Ammon's horn (tissue), 1 donor: ENCODE measurements around the gene FHOD3.

Experiments
- DNase-seq: peaks from one replicate; pipeline ENCODE4 v3.0.0-alpha.2; 2016; ENCODE audit warnings: low spot score

FHOD3 gene

DNA sequence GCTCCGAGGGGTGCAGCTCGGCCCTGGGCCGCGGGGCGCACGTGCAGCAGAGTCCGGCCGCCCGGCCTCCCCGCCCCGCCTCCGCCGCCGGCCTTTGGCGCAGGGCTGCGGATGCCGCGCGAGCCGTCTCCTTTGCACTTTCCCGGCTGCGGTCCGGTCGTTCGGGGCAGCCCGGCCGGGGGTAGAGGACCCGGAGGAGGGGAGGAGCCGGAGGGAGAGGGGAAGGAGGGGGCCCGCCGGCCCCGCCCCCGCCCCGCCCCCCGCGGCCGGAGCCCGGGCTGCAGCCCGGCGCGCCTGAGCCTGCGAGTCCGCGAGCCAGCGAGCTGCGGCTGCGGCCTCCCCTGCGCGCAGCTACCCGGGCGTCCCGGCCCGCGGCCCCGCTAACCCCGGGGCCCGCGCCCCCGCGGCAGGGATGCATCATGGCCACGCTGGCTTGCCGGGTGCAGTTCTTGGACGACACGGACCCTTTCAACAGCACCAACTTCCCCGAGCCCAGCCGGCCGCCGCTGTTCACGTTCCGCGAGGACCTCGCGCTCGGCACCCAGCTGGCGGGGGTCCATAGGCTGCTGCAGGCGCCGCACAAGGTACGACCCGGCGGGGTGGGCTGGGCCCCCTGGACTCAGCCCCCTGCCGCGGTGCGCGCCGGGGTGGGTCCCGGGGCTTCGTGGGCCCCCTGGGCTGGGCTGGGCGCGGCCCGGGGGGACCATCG is at the start of gene FHOD3:
FHOD3 (plus strand) TSS at position 297 of the 709 bp plus-strand sequence; CDS start at position 420, 123 bp downstream.
- peak; percentile 43 for DNase-seq

DNA sequence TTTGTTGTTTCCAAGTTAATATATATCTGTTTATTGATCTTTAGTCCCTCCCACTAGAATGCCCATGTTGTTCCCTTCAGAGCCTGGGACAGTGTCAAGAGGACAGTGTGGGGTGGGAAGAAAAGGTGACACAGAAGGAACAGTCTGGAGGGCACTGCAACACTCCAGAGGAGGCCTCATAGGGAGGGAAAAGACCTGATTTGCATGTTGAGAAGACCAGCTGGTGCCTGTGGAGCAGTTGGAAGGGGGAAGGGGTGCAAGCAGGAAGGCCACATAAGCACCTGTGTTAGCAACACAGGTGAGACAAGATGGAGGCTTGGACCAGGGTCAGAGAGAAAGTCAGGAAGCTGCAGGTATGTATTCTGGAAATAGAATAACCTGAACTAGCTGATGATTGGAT is 48.1 kb upstream of the FHOD3 start:
- no peak for DNase-seq

DNA sequence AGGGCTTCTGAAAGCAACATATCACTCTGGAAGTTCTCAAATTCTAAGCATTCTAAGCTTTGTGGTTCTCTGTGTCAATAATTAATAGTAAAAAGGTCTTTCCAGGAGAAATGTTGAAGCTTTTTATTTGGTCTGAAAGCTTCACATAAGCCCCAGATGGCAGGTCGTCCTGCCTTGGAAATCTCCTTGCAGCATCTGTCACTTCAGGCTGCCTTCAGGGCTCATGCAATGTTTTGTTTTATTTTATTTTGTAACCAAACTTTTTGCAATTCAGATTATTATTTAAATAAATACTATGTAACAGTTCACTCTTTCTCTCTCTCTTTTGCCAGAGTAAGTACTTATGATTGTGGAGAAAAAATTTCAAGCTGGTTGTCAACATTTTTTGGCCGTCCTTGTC is 46.7 kb upstream of the FHOD3 start:
- DNase-seq: no peak

DNA sequence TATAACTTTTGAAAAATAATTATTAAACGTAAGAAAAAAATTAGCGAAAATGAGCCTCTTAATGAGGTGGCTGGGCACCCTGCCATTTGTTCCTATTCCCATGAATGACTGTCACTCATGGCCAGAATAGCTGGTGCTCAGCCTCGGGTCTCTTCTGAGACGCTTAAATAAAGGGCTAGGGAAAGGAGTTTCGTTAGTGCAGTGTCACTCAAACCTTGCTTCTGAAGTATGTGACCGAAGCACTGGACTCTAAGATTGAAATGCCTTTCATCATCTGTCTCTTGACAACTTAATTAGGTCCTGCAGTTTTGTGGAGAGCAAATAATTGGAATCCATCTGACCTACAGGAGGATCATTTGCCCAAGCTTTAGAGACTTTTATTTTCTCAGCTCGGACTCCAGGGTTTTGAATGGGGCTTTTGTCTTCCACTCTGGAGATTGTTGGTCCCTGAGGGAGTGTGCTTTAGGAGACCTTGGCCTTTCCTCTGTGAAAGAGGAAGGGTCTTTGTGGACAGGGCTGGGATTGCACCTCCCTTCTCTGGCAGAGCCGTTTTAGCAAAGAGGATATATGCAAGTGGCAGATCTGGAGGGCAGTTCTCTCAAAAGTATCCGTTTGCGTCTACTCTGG is 42.3 kb upstream of the FHOD3 start:
- DNase-seq: no peak

- no peak for DNase-seq
Observed at GRCh38 chr18:36256094-36256493, 41.4 kb upstream of the FHOD3 start.

DNA sequence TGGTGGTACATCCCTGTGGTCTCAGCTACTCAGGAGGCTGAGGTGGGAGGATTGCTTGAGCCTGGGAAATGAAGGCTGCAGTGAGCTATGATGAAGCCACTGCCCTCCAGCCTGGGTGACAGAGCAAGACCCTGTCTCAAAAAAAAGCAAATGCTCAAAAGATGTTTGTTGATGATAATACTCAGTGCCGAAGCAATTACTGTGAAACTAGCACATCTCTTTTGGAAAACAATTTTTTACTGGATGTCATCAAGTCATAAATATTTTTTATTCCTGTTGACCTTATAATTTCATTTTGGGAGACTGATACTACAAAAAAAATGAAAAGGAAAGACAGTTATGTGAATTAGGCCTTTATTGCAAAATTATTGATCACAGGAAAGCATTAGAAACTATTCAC is 34.5 kb upstream of the FHOD3 start:
- no peak for DNase-seq

- DNase-seq: no peak
Observed at GRCh38 chr18:36264283-36264682, 33.2 kb upstream of the FHOD3 start.

DNA sequence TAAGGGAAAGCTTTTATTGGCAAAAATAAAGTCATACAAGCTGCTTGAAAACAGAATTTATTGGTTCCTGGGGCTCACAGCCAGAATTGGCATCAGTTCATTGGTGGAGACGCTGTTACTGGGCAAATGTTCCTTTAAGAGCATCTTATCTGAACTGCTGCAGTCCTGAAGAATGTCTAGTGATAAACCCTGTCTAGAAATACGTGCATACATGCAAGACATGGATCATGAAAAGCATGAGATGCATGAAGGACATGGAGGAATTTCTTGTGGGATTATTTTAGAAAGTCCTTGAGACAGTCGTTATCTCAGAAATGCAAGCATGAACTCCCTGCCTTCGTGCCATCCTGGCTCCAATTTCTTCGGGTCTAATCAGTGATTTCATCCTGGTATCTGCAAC is 32.5 kb upstream of the FHOD3 start:
- DNase-seq: no peak

- no peak for DNase-seq
Observed at GRCh38 chr18:36269157-36269556, 28.4 kb upstream of the FHOD3 start.

- DNase-seq: no peak
Observed at GRCh38 chr18:36271153-36271552, 26.4 kb upstream of the FHOD3 start.

GRCh38 chr18:36273347-36273746 is 24.2 kb upstream of the FHOD3 start:
- DNase-seq: no peak

- DNase-seq: no peak
Observed at GRCh38 chr18:36274083-36274715, 23.3 kb upstream of the FHOD3 start.

- DNase-seq: no peak
Observed at GRCh38 chr18:36275561-36275960, 22.0 kb upstream of the FHOD3 start.

DNA sequence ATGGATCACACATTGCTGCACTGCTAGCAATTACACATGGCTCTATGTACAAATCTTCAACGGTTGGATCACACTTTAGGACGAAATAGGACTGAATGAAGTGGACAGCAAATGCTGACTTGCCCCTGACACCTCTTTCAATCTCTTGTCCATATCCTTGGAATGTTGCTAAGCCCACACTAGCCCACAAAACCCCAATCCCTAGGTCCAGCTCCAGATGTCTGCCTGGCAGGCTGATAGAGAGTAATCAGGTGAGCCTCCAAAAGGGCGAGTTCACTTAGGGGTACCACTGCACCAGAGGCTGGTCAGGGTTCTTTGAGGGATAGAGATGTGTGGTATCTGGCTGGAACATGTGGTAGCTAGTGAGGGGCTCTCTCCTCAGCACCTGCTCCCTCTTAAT is 18.5 kb upstream of the FHOD3 start:
- no peak for DNase-seq

DNA sequence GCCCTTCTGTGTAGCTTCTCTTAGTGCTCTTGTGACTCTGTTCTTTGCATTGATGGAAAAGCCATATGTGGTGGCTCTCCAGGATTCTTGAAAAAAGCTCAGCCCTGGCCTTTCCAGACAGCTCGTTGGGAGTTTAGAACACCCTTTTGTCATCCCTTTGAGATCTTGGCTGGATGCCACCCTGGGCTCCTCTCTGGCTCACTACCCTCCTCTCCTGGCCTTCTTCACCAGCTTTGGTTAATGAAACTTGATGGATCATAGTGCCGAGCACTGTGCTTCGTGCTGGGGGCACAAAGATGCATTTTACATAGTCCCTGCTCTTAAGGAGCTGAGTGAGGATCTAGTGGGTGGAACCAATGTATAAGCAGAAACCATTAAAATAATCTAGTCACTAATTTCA is 15.6 kb upstream of the FHOD3 start:
- no peak for DNase-seq

DNA sequence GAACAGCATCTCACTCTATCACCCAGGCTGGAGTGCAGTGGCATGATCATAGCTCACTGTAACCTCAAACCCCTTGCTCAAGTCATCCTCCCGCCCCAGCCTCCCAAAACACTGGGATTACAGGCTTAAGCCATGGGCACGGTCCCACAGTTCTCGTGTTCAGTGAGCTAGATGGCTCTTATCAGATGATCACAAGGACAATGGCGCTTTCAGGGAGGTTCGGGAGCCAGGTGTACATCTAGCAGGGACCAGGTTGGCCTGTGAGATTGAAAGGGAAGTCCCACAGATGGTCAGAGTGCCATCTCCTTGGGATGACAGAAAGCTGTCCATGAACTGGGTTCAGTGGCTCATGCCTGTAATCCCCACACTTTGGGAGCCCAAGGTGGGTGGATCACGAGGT is 14.1 kb upstream of the FHOD3 start:
- DNase-seq: no peak

- DNase-seq: no peak
Observed at GRCh38 chr18:36284268-36284667, 13.2 kb upstream of the FHOD3 start.

- DNase-seq: peak; percentile 80
Observed at GRCh38 chr18:36284671-36285295, 12.7 kb upstream of the FHOD3 start.

GRCh38 chr18:36287653-36288052 is 9.9 kb upstream of the FHOD3 start:
- no peak for DNase-seq

DNA sequence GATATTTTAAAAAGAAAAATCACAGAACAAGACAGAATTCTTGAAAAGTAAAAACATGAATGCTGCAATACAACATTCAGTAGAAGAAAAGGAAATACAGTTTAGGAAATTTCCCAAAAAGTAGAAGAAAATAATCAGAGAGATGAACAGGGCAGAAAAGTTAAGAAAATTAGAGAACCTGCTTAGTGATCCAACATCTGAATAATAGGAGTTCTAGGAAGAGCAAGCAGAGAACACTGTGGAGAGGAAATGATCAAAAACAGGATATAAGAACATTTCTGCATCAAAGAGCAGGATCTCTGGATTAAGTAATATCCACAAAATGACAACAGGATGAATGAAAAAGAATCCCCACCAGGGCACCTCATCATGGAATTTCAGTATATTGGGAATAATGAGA is 8.8 kb upstream of the FHOD3 start:
- no peak for DNase-seq

GRCh38 chr18:36294031-36294430 is 3.5 kb upstream of the FHOD3 start:
- DNase-seq: no peak

DNA sequence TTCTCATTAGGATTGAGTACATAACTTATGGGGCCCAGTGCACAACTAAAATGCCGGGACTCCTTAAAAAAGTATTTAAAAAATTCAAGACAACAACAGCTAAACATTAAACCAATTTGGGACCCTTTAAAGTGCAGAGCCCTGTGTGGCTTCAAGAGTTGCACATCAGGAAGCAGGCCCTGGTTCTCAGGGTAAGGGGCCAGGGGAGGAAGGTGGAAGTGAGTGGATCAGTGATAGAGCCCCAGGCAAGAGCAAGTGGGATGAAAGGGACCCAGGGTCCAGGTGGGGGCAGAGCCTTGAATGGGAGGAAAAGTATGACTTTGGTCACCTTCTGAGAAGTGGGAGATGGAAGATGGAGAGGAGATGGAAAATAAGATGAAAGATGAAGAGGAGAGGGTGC is 2.3 kb upstream of the FHOD3 start:
- DNase-seq: no peak

DNA sequence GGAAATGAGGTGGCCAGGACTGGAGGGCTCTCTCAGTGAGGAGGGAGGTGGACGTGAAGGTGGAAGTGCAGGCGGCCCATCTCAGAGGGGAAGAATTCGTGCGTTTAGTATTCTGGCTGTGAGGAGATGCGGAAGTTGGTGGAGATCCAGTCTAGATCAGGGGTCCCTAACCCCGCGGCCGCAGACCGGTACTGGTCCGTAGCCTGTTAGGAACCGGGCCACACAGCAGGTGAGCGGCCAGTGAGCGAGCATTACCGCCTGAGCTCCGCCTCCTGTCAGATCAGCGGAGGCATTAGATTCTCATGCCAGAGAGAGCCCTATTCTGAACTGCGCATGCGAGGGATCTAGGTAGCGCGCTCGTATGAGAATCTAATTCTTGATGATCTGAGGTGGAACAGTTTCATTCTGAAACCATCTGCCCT is 1.6 kb upstream of the FHOD3 start:
- no peak for DNase-seq
